LNCaP clone FGC (cell line): ENCODE data around the gene RFXAP.

Experiments used
- DNase-seq: peaks from one replicate; pipeline ENCODE4 v3.0.0-alpha.2; 2011; ENCODE audit warnings: low read depth
- H3K4me3 ChIP-seq: 2 replicates; pipeline ENCODE4 v1.5.1; 2011; ENCODE audit warnings: mild to moderate bottlenecking, low read depth, low read length, control low read depth
- TF ChIP-seq, protein P1 (sequence below): IDR thresholded peaks from 2 replicates; pipeline ENCODE4 v1.5.1; 2012; ENCODE audit warnings: mild to moderate bottlenecking; ENCODE audit not compliant: control insufficient read depth, insufficient read depth; ENCODE audit errors: extremely low read depth

RFXAP gene

DNA sequence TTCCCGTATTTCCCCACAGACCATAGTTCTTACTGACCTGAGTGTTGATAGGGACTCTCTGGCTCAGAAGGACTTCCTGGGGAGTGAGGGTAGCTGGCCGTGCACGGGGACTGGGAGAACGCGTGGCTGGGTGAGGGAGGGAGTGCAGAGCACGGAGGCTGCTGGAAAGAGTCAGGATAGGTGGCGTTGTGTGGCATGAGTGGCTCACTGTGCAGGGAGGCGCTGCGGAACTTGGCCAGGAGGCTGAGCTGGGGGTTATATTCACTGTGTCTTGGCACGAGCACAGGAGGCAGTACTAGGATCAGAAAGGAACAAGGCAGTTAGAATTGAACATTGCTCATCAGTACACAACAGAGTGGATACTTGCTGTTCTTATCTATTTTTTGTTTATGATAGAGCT is 53.6 kb downstream of the RFXAP start:
- TF ChIP-seq, protein P1, sequence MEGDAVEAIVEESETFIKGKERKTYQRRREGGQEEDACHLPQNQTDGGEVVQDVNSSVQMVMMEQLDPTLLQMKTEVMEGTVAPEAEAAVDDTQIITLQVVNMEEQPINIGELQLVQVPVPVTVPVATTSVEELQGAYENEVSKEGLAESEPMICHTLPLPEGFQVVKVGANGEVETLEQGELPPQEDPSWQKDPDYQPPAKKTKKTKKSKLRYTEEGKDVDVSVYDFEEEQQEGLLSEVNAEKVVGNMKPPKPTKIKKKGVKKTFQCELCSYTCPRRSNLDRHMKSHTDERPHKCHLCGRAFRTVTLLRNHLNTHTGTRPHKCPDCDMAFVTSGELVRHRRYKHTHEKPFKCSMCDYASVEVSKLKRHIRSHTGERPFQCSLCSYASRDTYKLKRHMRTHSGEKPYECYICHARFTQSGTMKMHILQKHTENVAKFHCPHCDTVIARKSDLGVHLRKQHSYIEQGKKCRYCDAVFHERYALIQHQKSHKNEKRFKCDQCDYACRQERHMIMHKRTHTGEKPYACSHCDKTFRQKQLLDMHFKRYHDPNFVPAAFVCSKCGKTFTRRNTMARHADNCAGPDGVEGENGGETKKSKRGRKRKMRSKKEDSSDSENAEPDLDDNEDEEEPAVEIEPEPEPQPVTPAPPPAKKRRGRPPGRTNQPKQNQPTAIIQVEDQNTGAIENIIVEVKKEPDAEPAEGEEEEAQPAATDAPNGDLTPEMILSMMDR: no peak
- DNase-seq: no peak
- no peak overlapping the region for H3K4me3 ChIP-seq

DNA sequence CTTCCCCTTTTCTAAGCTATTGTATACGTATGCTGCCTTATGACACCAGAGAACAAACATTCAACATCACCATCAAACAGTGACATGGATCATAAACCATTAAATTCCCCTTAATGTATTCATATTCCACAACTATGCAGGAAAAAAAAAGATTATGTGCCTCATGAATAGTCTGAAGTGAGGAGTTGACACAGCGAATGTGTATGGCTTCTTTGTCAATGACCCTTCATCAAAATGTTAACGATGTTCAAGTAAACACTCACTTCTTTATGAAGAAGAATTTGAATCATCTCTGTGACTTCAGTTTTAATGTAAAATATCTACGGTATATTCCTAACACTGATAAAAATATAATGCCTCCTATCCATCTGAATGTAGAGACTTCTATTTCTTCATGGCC is 56.4 kb downstream of the RFXAP start:
- no peak overlapping the region for H3K4me3 ChIP-seq
- TF ChIP-seq, protein P1: no peak
- no peak for DNase-seq

DNA sequence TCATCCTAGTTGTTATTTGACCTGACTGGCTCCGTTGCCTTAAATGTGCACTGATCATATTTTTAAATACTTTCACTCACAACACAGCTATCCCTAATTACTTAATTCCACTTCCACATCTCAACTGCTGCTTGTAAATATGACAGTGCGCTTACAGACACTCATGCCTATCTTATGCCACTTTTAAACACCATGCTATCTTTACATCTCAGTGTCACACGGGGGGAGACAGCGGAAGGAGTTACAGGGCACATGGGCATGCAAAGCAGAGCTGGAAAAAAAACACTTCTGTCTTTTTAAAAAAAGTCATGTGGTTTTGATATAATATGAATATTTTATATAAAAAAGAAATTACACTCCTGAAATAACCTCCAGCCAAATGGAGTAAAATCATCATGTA is 56.9 kb downstream of the RFXAP start:
- H3K4me3 ChIP-seq: no peak overlapping the region
- DNase-seq: no peak
- TF ChIP-seq, protein P1: no peak
